Measurements from ENCODE around the gene ATP2A3.

- TF ChIP-seq TSHZ2 (CRISPR knock-in tag; IDR thresholded peaks at IDR 0.05), result no peak
- TF ChIP-seq ZNF8 (CRISPR knock-in tag; IDR thresholded peaks at IDR 0.05), result no peak
- no peak for TF ChIP-seq BACH2 (CRISPR knock-in tag; IDR thresholded peaks at IDR 0.05; ENCODE audit: borderline replicate concordance)
- TF ChIP-seq TCF4 (CRISPR knock-in tag; IDR thresholded peaks at IDR 0.05; ENCODE audit: borderline replicate concordance), result no peak
- no peak for TF ChIP-seq CSDC2 (CRISPR knock-in tag; IDR thresholded peaks at IDR 0.05)
- TF ChIP-seq ZNF70 (CRISPR knock-in tag; IDR thresholded peaks at IDR 0.05), result no peak
- TF ChIP-seq ARNTL (CRISPR knock-in tag; IDR thresholded peaks at IDR 0.05; ENCODE audit: borderline replicate concordance, low read depth), result no peak
These were observed 14.8 kb downstream of the ATP2A3 start for GRCh38 chr17:3949418-3949817.

Measured in SK-N-SH treated with all-trans-retinoic acid at 6 μM for 48 hours (cell line).